Measurements from ENCODE around the gene OR2Z1. TPM values are rescaled to one million over a fixed set of nuclear protein-coding genes. Genes with fewer than 3 reads are reported as not detected.

The OR2Z1 gene
- total RNA-seq, 1 donor from 2014 or later, result not detected

- DNase-seq (ENCODE audit: low spot score, unreplicated experiment), result no peak
- Mint-ChIP-seq H3K4me1 (ENCODE audit: low read depth) (no peaks in the 10 kb centered on the region), H3K9me3 (ENCODE audit: low read depth) (peaks cover 6% of the 10 kb centered on the region), H3K27ac (no peak overlapping the region), H3K27me3 (peaks cover 25% of the 10 kb centered on the region), H3K4me3 (ENCODE audit: low read depth) (no peak overlapping the region), H3K36me3 (ENCODE audit: insufficient read depth) (no peaks in the 10 kb centered on the region)
- no peak for TF ChIP-seq CTCF (IDR thresholded peaks at IDR 0.05; ENCODE audit: unreplicated experiment)
Observed at GRCh38 chr19:8688930-8689329, 32.5 kb upstream of the OR2Z1 start.

DNA sequence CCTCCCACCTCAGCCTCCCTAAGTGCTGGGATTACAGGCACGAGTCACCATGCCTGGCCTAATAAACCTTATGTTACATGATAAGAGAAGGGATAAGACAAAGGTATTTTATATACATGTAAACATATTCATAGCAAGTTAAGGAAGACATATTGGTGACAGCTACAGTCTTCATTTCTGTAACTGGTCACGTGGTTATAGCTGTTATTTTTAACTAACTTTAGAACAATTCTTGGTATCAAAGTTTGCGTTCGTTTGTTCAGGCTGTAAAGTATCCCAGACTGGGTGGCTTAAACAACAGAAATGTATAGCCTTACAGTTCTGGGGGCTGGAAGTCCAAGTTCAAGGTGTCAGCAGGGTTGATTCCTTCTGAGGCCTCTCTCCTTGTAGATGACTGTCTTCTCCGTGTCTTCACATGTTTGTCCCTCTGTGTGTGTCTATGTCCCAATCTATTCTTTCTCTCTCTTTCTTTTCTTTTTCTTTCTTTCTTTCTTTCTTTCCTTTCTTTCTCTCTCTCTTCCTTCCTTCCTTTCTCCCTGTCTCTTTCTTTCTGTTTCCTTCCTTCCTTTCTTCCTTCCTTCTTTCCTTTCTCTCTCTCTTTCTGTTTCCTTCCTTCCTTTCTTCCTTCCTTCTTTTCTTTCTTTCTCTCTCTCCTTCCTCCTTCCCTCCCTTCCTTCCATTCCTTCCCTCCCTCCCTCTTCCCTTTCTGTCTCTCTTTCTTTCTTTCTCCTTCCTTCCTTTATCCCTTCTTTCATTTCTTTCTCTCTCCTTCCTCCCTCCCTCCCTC is 30.5 kb upstream of the OR2Z1 start:
- Mint-ChIP-seq H3K4me1 (ENCODE audit: low read depth) (no peaks in the 10 kb centered on the region), H3K27ac (no peak overlapping the region), H3K4me3 (ENCODE audit: low read depth) (no peak overlapping the region), H3K36me3 (ENCODE audit: insufficient read depth) (no peaks in the 10 kb centered on the region), H3K27me3 (peaks cover 33% of the 10 kb centered on the region), H3K9me3 (ENCODE audit: low read depth) (peaks cover 6% of the 10 kb centered on the region)
- no peak for DNase-seq (ENCODE audit: low spot score, unreplicated experiment)
- TF ChIP-seq CTCF (IDR thresholded peaks at IDR 0.05; ENCODE audit: unreplicated experiment), result no peak

- Mint-ChIP-seq H3K27me3 (peaks cover 41% of the 10 kb centered on the region), H3K4me3 (ENCODE audit: low read depth) (no peak overlapping the region), H3K4me1 (ENCODE audit: low read depth) (no peaks in the 10 kb centered on the region), H3K27ac (no peak overlapping the region), H3K9me3 (ENCODE audit: low read depth) (no peaks in the 10 kb centered on the region), H3K36me3 (ENCODE audit: insufficient read depth) (no peaks in the 10 kb centered on the region)
- TF ChIP-seq CTCF (IDR thresholded peaks at IDR 0.05; ENCODE audit: unreplicated experiment), result no peak
- DNase-seq (ENCODE audit: low spot score, unreplicated experiment), result no peak
Observed at GRCh38 chr19:8695501-8695900, 25.9 kb upstream of the OR2Z1 start.

DNA sequence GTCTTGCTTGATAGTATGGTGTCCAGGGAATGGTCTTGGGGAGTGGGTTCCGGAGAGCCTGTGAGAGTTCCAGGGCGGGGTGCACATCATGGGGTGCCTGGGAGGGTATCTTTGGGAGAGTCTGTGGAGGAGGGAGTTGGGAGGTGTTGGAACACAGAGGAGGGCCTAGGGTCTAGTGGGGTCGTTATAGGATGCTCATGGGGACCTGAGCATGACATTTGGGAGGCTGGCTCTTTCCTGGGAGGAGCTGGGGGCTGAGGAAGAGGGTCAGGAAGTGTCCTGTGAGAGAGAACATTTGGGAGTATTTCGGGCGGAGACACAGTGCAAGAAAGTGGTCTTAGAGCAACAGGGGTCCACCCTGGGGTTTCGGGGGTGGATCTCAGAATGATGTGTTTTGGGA is 25.5 kb upstream of the OR2Z1 start:
- Mint-ChIP-seq H3K9me3 (ENCODE audit: low read depth) (no peaks in the 10 kb centered on the region), H3K4me1 (ENCODE audit: low read depth) (no peaks in the 10 kb centered on the region), H3K27me3 (peaks cover 39% of the 10 kb centered on the region), H3K27ac (no peak overlapping the region), H3K36me3 (ENCODE audit: insufficient read depth) (no peaks in the 10 kb centered on the region), H3K4me3 (ENCODE audit: low read depth) (no peak overlapping the region)
- no peak for DNase-seq (ENCODE audit: low spot score, unreplicated experiment)
- TF ChIP-seq CTCF (IDR thresholded peaks at IDR 0.05; ENCODE audit: unreplicated experiment), result no peak

- Mint-ChIP-seq H3K27me3 (peaks cover 35% of the 10 kb centered on the region), H3K4me3 (ENCODE audit: low read depth) (no peak overlapping the region), H3K4me1 (ENCODE audit: low read depth) (no peaks in the 10 kb centered on the region), H3K9me3 (ENCODE audit: low read depth) (no peaks in the 10 kb centered on the region), H3K36me3 (ENCODE audit: insufficient read depth) (no peaks in the 10 kb centered on the region), H3K27ac (no peak overlapping the region)
- TF ChIP-seq CTCF (IDR thresholded peaks at IDR 0.05; ENCODE audit: unreplicated experiment), result no peak
- no peak for DNase-seq (ENCODE audit: low spot score, unreplicated experiment)
Observed at GRCh38 chr19:8696993-8697392, 24.4 kb upstream of the OR2Z1 start.

Measured in progenitor cell of endocrine pancreas (in vitro differentiated cells).